B cell (primary cell): ENCODE results near the gene B4GALT5. TPM values are rescaled to one million over a fixed set of nuclear protein-coding genes. Genes with fewer than 3 reads are reported as not detected.

ENCODE experiments used
- ATAC-seq: fragments of 200-7000 bp; cut with Tn5 transposase; one replicate; pipeline ENCODE4 v1.10.0; 2021; ENCODE audit warnings: low read depth, mild to moderate bottlenecking, moderate number of reproducible peaks, moderate library complexity
- CTCF ChIA-PET: fragments of 350-600 bp; sonication (Branson Sonifier 250); formaldehyde crosslinking; loops from one replicate; lab custom pipeline; 2021; ENCODE audit warnings: antibody characterized with exemption, inconsistent platforms; lab: Charles Lee
- POLR2A ChIA-PET: fragments of 350-600 bp; sonication (Branson Sonifier 250); formaldehyde crosslinking; loops from one replicate; lab custom pipeline; 2021; ENCODE audit warnings: antibody characterized with exemption; lab: Charles Lee
- DNase-seq: peaks from one replicate; pipeline ENCODE4 v3.0.0; 2013
- H2AFZ ChIP-seq: 2 replicates; pipeline ENCODE4 v1.6.1; 2012; ENCODE audit warnings: mild to moderate bottlenecking, low read depth, low read length; ENCODE audit not compliant: insufficient read depth, poor library complexity, severe bottlenecking
- H3K27ac ChIP-seq, 2 donors: 1 replicate in 1 of 2; 2 replicates in 1 of 2; pipeline ENCODE4 v1.5.1; 2012 to 2013; ENCODE audit warnings: low read length in 2 of 2, mild to moderate bottlenecking in 2 of 2, moderate library complexity in 1 of 2
- H3K27me3 ChIP-seq, 4 experiments: fragments of 200-600 bp in 1 of 4; sonication (generic) in 1 of 4; replicated peaks in 1 of 4; 1 replicate in 2 of 4; 2 replicates in 2 of 4; pipeline versions ENCODE4 v1.6.1 to v1.7.0; 2013 to 2016; ENCODE audit warnings: low read length in 3 of 4, mild to moderate bottlenecking in 2 of 4, mixed read lengths in 1 of 4, moderate library complexity in 1 of 4; ENCODE audit not compliant: insufficient read depth in 4 of 4, control insufficient read depth in 3 of 4; ENCODE audit errors: control extremely low read depth in 1 of 4
- H3K36me3 ChIP-seq, 2 experiments: replicated peaks in 1 of 2; 1 replicate in 1 of 2; 2 replicates in 1 of 2; pipeline versions ENCODE4 v1.6.1 to v1.7.1; 2013; ENCODE audit warnings: low read length in 1 of 2; ENCODE audit not compliant: insufficient read depth in 2 of 2, control insufficient read depth in 1 of 2; ENCODE audit errors: control extremely low read depth in 1 of 2, extremely low read depth in 1 of 2
- H3K4me1 ChIP-seq, 2 donors: fragments of 200-600 bp in 1 of 2; sonication (generic) in 1 of 2; 1 replicate in 1 of 2; 2 replicates in 1 of 2; pipeline versions ENCODE4 v1.5.1 to v1.6.1; 2013 to 2017; ENCODE audit warnings: low read length in 2 of 2; ENCODE audit not compliant: control insufficient read depth in 2 of 2, insufficient read depth in 2 of 2
- H3K4me2 ChIP-seq: replicated peaks from 2 replicates; pipeline ENCODE3; 2012; ENCODE audit warnings: mild to moderate bottlenecking, low read depth, low read length; ENCODE audit not compliant: poor library complexity, severe bottlenecking
- H3K4me3 ChIP-seq, 5 experiments: fragments of 200-600 bp in 1 of 5; sonication (generic) in 1 of 5; 1 replicate in 3 of 5; 2 replicates in 2 of 5; pipeline versions ENCODE4 v1.5.1 to v1.7.0; 2011 to 2016; ENCODE audit warnings: low read length in 4 of 5, mild to moderate bottlenecking in 4 of 5, low read depth in 2 of 5, control low read depth in 1 of 5, moderate library complexity in 1 of 5; ENCODE audit not compliant: insufficient read depth in 1 of 5; ENCODE audit errors: control extremely low read depth in 1 of 5, extremely low read depth in 1 of 5
- H3K79me2 ChIP-seq: fragments of 200-600 bp; sonication (generic); one replicate; pipeline ENCODE4 v1.6.0; 2016; ENCODE audit warnings: low read length; ENCODE audit not compliant: control insufficient read depth, insufficient read depth
- H3K9ac ChIP-seq: fragments of 200-600 bp; sonication (generic); 2 replicates; pipeline ENCODE4 v1.6.1; 2017; ENCODE audit warnings: mild to moderate bottlenecking, low read length, moderate library complexity
- H3K9me3 ChIP-seq, 3 donors: one replicate each; pipeline versions ENCODE4 v1.6.1 to v1.7.1; 2013; ENCODE audit warnings: low read length in 2 of 3; ENCODE audit not compliant: control insufficient read depth in 2 of 3, insufficient read depth in 1 of 3; ENCODE audit errors: control extremely low read depth in 1 of 3
- H4K20me1 ChIP-seq: 2 replicates; pipeline ENCODE4 v1.6.0; 2012; ENCODE audit warnings: mild to moderate bottlenecking, low read length; ENCODE audit not compliant: insufficient read depth, control insufficient read depth, poor library complexity, severe bottlenecking
- H3K27ac Mint-ChIP-seq: one replicate; pipeline ENCODE4 v1.8.0; 2021; ENCODE audit warnings: mixed read lengths
- H3K27me3 Mint-ChIP-seq: one replicate; pipeline ENCODE4 v1.8.0; 2021; ENCODE audit warnings: mixed read lengths
- H3K4me1 Mint-ChIP-seq: one replicate; pipeline ENCODE4 v1.8.0; 2021; ENCODE audit warnings: mixed read lengths
- H3K4me3 Mint-ChIP-seq: one replicate; pipeline ENCODE4 v1.8.0; 2021; ENCODE audit warnings: mixed read lengths
- H3K9me3 Mint-ChIP-seq: one replicate; pipeline ENCODE4 v1.8.0; 2022; ENCODE audit warnings: mixed read lengths; ENCODE audit not compliant: insufficient read depth
- CTCF ChIP-seq: fragments of 200-600 bp; IDR thresholded peaks from one replicate; pipeline ENCODE4 v1.8.0; 2022; ENCODE audit warnings: antibody characterized with exemption, mild to moderate bottlenecking
- EZH2 ChIP-seq: IDR thresholded peaks from 2 replicates; pipeline ENCODE4 v1.6.1; 2012; ENCODE audit warnings: borderline replicate concordance, low read depth, mild to moderate bottlenecking, moderate library complexity, low read length; ENCODE audit not compliant: insufficient read depth, poor library complexity, severe bottlenecking
- WGBS: methylation state at CpG from one replicate; pipeline ENCODE4 v1.1.5; 2013; ENCODE audit warnings: missing lambda C conversion rate; ENCODE audit not compliant: insufficient coverage; 5-methylcytosine and 5-hydroxymethylcytosine counted together
- intact Hi-C: fragments of 100-400 bp; cut with micrococcal nuclease; formaldehyde crosslinking; loops from one replicate; pipeline ENCODE4 v1.10.0; 2022
- polyA plus RNA-seq: library from polyadenylated mRNA; depleted of rRNA; stranded (reverse); fragments of >200 nt; gene quantifications from 2 replicates; pipeline ENCODE4 v1.2.3, GENCODE V29; 2012
- total RNA-seq, 2 donors: library from RNA; stranded (reverse); fragments of 120-200 nt in 1 of 2; gene quantifications; 1 replicate in 1 of 2; 2 replicates in 1 of 2; pipeline versions ENCODE4 v1.2.3 to v1.2.4, GENCODE V29; 2013 to 2022

B4GALT5 gene
- total and polyA plus RNA-seq, 2 donors (not counting 1 experiment from before 2014, with no cell fraction given) = 3.4 to 7.3 TPM

DNA sequence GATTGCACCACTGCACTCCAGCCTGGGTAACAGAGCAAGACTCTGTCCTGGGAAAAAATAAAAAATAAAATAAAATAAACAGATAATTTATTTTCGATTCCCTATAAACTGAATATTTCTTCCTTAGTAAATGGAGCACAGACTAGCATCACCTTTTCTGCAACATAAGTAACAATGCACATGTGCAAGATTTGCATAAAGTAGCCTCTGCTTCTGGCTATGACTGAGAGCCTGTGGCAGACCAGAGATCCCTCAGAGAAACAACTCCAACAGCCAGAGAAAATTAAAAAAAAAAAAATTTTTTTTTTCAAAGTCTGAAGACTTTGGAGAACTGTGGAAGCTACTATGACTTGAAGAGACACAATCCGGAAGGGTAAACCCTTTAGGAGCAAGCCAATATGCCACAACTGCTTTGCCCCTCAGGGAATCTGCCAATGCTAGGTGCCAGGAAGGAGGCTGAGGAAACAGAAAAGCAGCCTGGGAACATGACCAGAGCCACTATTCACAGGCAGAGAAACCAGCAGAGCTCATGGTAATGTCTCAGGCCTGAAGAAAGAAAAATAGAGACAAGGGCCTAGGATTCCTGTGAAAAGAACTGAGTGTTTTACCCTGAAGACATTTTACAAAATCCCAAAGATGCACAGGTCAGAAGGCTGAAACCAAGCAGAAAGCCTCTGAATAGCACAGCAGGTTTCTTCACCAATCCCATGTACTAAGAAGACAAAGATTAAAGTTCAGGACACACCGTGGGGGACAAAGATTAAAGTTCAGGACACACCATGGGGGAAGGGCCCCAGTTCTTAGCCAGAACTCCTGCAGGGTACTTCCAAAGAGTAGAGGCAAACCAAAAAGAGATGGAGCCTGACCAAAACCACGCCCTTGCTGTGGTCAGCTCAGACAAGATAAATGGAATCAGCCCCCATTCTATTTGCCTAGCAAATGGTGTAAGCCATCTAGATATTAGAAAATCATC, 25.8 kb downstream of the B4GALT5 start:
- H3K9me3 Mint-ChIP-seq = no peaks in the 10 kb centered on the region
- TF ChIP-seq EZH2 = no peak
- TF ChIP-seq CTCF = no peak
- no peaks in the 10 kb centered on the region for H3K27me3 Mint-ChIP-seq
- DNase-seq = no peak
- H3K79me2 ChIP-seq = peaks cover 73% of the 10 kb centered on the region
- no peak overlapping the region for H3K9ac ChIP-seq
- no peak overlapping the region for H3K4me3 ChIP-seq
- ATAC-seq = no peak
- no peaks in the 10 kb centered on the region for H3K36me3 ChIP-seq
- no peak overlapping the region for H3K4me2 ChIP-seq
- intact Hi-C loops = no loop called here
- H3K4me1 Mint-ChIP-seq = peaks cover 20% of the 10 kb centered on the region
- H3K27ac ChIP-seq = no peak overlapping the region
- no peaks in the 10 kb centered on the region for H3K9me3 ChIP-seq
- no peak overlapping the region for H2AFZ ChIP-seq
- ChIA-PET POLR2A (no interaction called here), CTCF (no interaction called here)
- WGBS = 94% methylated on average over 2 of the region's 4 CpGs
- no peak overlapping the region for H3K27ac Mint-ChIP-seq
- peaks cover 6% of the 10 kb centered on the region for H4K20me1 ChIP-seq
- no peaks in the 10 kb centered on the region for H3K4me1 ChIP-seq
- no peaks in the 10 kb centered on the region for H3K27me3 ChIP-seq
- no peak overlapping the region for H3K4me3 Mint-ChIP-seq

GRCh38 chr20:49685809-49686208, 27.9 kb downstream of the B4GALT5 start:
- POLR2A ChIA-PET = interaction anchor here (0.7 kb wide), 1 partner anchor 901 kb away, joined by 5 read pairs; no protein-coding TSS in a partner anchor
- H3K4me3 ChIP-seq = no peak overlapping the region

More at GRCh38 chr20:49685809-49686208, 27.9 kb downstream of the B4GALT5 start:
- no peaks in the 10 kb centered on the region for H3K9me3 Mint-ChIP-seq
- H4K20me1 ChIP-seq = peaks cover 9% of the 10 kb centered on the region
- H3K9ac ChIP-seq = no peak overlapping the region
- peaks cover 67% of the 10 kb centered on the region for H3K79me2 ChIP-seq
- no CpG with 5 or more reads among the region's 2 CpGs for WGBS
- no peak overlapping the region for H3K4me3 Mint-ChIP-seq
- peaks cover 16% of the 10 kb centered on the region for H3K4me1 Mint-ChIP-seq
- H3K27ac ChIP-seq = no peak overlapping the region
- no peaks in the 10 kb centered on the region for H3K9me3 ChIP-seq
- H3K36me3 ChIP-seq = no peaks in the 10 kb centered on the region
- no peak overlapping the region for H3K4me2 ChIP-seq
- intact Hi-C loops = no loop called here
- H2AFZ ChIP-seq = no peak overlapping the region
- H3K4me1 ChIP-seq = no peaks in the 10 kb centered on the region
- no peak overlapping the region for H3K27ac Mint-ChIP-seq
- DNase-seq (no peak), ATAC-seq (no peak)
- CTCF ChIA-PET = interaction anchor here (0.5 to 1.0 kb wide), 4 partner anchors 18 to 1186 kb away, joined by 3 to 4 read pairs (median 3); no protein-coding TSS in a partner anchor
- H3K27me3 Mint-ChIP-seq = no peaks in the 10 kb centered on the region
- H3K27me3 ChIP-seq = no peaks in the 10 kb centered on the region
- TF ChIP-seq CTCF (no peak), EZH2 (no peak)
